Kidney (tissue), 14 donors: Measurements from ENCODE around the gene MUC15. TPM values are rescaled to one million over a fixed set of nuclear protein-coding genes. Genes with fewer than 3 reads are reported as not detected.

ENCODE experiments used
- DNase-seq, 5 donors: peaks; one replicate each; pipeline ENCODE4 v3.0.0-alpha.2; 2013 to 2020
- FAIRE-seq: peaks from 2 replicates; lab custom pipeline; 2012; peaks lifted over from hg19 to GRCh38; lab: Jason Lieb, UNC
- H3K27ac ChIP-seq, 2 donors: one replicate each; pipeline ENCODE4 v1.7.0; 2013; ENCODE audit warnings: low read depth in 2 of 2, low read length in 2 of 2, inconsistent platforms in 1 of 2
- H3K27me3 ChIP-seq: one replicate; pipeline ENCODE4 v1.7.1; 2013; ENCODE audit warnings: low read length, inconsistent platforms; ENCODE audit not compliant: control insufficient read depth, insufficient read depth
- H3K36me3 ChIP-seq, 3 donors: one replicate each; pipeline versions ENCODE4 v1.7.0 to v1.7.1; 2013; ENCODE audit warnings: low read length in 3 of 3, control low read depth in 1 of 3, inconsistent platforms in 1 of 3; ENCODE audit not compliant: insufficient read depth in 3 of 3, control insufficient read depth in 2 of 3
- H3K4me1 ChIP-seq, 3 donors: one replicate each; pipeline versions ENCODE4 v1.7.0 to v1.7.1; 2013; ENCODE audit warnings: low read length in 3 of 3, inconsistent platforms in 1 of 3, low read depth in 1 of 3; ENCODE audit not compliant: control insufficient read depth in 2 of 3, insufficient read depth in 2 of 3
- H3K4me3 ChIP-seq, 3 donors: one replicate each; pipeline versions ENCODE4 v1.7.0 to v1.8.1; 2013; ENCODE audit warnings: low read length in 3 of 3, control low read depth in 1 of 3, inconsistent platforms in 1 of 3
- H3K9ac ChIP-seq, 3 donors: one replicate each; pipeline versions ENCODE4 v1.7.0 to v1.7.1; 2013; ENCODE audit warnings: low read length in 3 of 3, control low read depth in 1 of 3, inconsistent platforms in 1 of 3
- H3K9me3 ChIP-seq, 3 donors: one replicate each; pipeline versions ENCODE4 v1.7.0 to v1.7.1; 2013; ENCODE audit warnings: low read length in 3 of 3, control low read depth in 1 of 3, inconsistent platforms in 1 of 3; ENCODE audit not compliant: control insufficient read depth in 2 of 3, insufficient read depth in 1 of 3
- CTCF ChIP-seq: IDR thresholded peaks from 3 replicates; pipeline ENCODE4 v1.5.1; 2012; ENCODE audit warnings: mild to moderate bottlenecking, moderate library complexity, borderline replicate concordance; ENCODE audit not compliant: insufficient read depth; ENCODE audit errors: extremely low read depth
- intact Hi-C: fragments of 100-400 bp; cut with DNase I; formaldehyde crosslinking; loops from one replicate; pipeline ENCODE4 v1.11.1; 2022
- polyA plus RNA-seq: library from polyadenylated mRNA; stranded (reverse); fragments of 350-450 nt; fragmentation: Illumina TruSeq; extraction: RNeasy Lipid Tissue Mini Kit (QIAGEN cat#74804); gene quantifications from one replicate; pipeline ENCODE4 v1.2.3, GENCODE V29; 2014; ENCODE audit warnings: low read depth, low replicate concordance; ENCODE audit not compliant: insufficient read depth
- total RNA-seq: library from RNA; stranded (reverse); fragmentation: NEBNext Ultra II Directional; extraction: Animal tissue kit (Norgen Biotek cat#: 25700); gene quantifications from one replicate; pipeline ENCODE4 v1.2.1, GENCODE V29; 2021
- donor health status: control.
- donor health status: control.
- donor health status: control.
- donor health status: control.
- donor health status: control.
- donor health status: DM: yes; HTN: yes; CAD: no.
- donor health status: Normal renal cell carcinoma (clear cell type).

MUC15 gene
- total and polyA plus RNA-seq, 2 donors from 2014 or later, result 10.1 to 18.3 TPM

- Histone ChIP-seq H3K36me3 (no peaks in the 10 kb centered on the region), H3K9me3 (no peaks in the 10 kb centered on the region), H3K27me3 (no peaks in the 10 kb centered on the region), H3K9ac (no peak overlapping the region), H3K4me3 (no peak overlapping the region), H3K27ac (no peak overlapping the region), H3K4me1 (no peaks in the 10 kb centered on the region)
- intact Hi-C loops, result no loop called here
- no peak for TF ChIP-seq CTCF
- DNase-seq (no peak), FAIRE-seq (no peak)
These were observed 14.4 kb downstream of the MUC15 start for GRCh38 chr11:26557666-26558065.

- H3K4me3 ChIP-seq, result no peak overlapping the region
- TF ChIP-seq CTCF, result no peak
- intact Hi-C loops, result no loop called here
- DNase-seq (peak in 1 of 5 donors; percentile 4), FAIRE-seq (no peak)
- H3K27me3 ChIP-seq, result no peaks in the 10 kb centered on the region
- H3K9ac ChIP-seq, result no peak overlapping the region
- H3K9me3 ChIP-seq, result no peaks in the 10 kb centered on the region
- H3K36me3 ChIP-seq, result no peaks in the 10 kb centered on the region
- no peak overlapping the region for H3K27ac ChIP-seq
- H3K4me1 ChIP-seq, result no peaks in the 10 kb centered on the region
These were observed 15.5 kb downstream of the MUC15 start for GRCh38 chr11:26556582-26556981.

- no peak for FAIRE-seq
These were observed 17.6 kb downstream of the MUC15 start for GRCh38 chr11:26554455-26554854.

More at GRCh38 chr11:26554455-26554854, 17.6 kb downstream of the MUC15 start:
- H3K4me1 ChIP-seq, result no peaks in the 10 kb centered on the region
- no peaks in the 10 kb centered on the region for H3K36me3 ChIP-seq
- intact Hi-C loops, result no loop called here
- no peak for TF ChIP-seq CTCF
- no peak for DNase-seq
- no peak overlapping the region for H3K4me3 ChIP-seq
- no peak overlapping the region for H3K27ac ChIP-seq
- H3K9me3 ChIP-seq, result no peaks in the 10 kb centered on the region
- H3K27me3 ChIP-seq, result no peaks in the 10 kb centered on the region
- H3K9ac ChIP-seq, result no peak overlapping the region
